Activated T-cell treated with anti-CD3 and anti-CD28 coated beads for 48 hours (primary cell): ENCODE data around the gene DNAAF3.

Source experiments
- DNase-seq: peaks from one replicate; pipeline ENCODE4 v3.0.0-alpha.2; 2020; ENCODE audit warnings: low read depth

DNAAF3 gene

GRCh38 chr19:55116232-55116858 lies 50.1 kb downstream of the DNAAF3 start:
- DNase-seq = peak; percentile 43

GRCh38 chr19:55115446-55116065 lies 50.9 kb downstream of the DNAAF3 start:
- no peak for DNase-seq

- no peak for DNase-seq
Observed at GRCh38 chr19:55114566-55115145, 51.8 kb downstream of the DNAAF3 start.

DNA sequence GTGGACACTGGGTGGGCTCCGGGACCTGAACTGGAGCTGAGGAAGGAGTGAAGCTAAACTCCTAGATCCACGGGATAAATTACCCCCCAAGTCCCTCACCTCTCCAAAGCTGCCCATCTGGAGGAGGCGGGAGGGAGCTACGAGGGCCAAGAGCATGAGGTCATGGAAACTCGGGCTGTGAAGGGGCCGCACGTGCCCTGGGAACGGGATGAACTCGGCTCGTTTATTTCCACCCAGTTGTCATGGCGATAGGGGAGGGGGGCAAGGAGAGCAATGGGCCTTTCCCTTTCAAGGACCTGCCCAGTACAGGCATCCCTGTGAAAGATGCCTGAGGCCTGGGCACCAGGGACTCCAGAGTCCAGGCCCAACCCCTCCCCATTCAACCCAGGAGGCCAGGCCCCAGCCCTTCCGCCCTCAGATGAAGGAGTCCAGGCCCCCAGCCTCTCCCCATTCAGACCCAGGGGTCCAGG lies 52.8 kb downstream of the DNAAF3 start:
- DNase-seq = no peak

DNA sequence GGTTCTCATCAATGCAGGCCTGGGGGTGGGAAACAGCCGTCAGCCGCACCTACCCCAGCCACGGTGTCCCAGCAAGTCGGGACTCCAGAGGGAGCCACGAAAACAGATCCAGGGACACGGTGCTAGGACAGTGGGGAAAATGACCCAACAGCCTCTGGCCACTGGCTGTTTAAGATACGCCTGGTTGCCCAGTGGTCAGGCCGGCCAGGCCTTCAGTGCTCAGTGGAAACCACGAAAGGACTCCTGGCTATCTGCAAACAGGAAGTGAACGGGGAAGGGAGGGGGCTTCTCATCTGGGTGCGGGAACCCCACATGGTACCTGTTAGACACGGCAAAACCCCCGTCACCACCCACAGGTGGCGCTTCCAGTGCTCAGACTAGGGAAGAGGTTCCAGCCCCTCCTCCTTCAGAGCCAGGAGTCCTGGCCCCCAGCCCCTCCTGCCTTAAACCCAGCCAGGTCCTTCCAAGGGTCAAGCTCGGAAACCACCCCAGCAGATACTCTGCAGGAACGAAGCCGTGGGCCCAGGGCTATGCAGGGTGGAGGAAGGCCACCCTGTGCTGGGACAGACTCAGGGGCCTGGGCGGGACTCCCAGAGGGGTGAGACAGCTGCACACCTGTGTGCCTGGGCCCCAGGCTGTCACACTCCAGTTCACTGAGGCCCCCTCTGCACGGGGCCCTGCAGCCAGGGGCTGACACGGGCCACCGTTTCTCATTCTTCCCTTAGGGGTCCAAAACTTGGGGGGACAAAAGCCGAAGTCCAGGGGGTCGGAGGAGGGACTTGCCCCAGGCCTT lies 53.4 kb downstream of the DNAAF3 start:
- no peak for DNase-seq

- no peak for DNase-seq
Observed at GRCh38 chr19:55112246-55112776, 54.1 kb downstream of the DNAAF3 start.

GRCh38 chr19:55111238-55111831 lies 55.1 kb downstream of the DNAAF3 start:
- DNase-seq = no peak

GRCh38 chr19:55109527-55110291 lies 56.7 kb downstream of the DNAAF3 start:
- DNase-seq = no peak
